Neuronal stem cell (in vitro differentiated cells): ENCODE results near the gene MAP3K20.

Experiments used
- DNase-seq: peaks from one replicate; pipeline ENCODE4 v3.0.0-alpha.2; 2013; ENCODE audit warnings: low spot score
- H2AFZ ChIP-seq: one replicate; pipeline ENCODE4 v1.6.1; 2013; ENCODE audit warnings: mild to moderate bottlenecking, low read length, inconsistent platforms
- H2AK5ac ChIP-seq: 2 replicates; pipeline ENCODE4 v1.6.1; 2013; ENCODE audit warnings: low read depth, mild to moderate bottlenecking, inconsistent platforms, low read length, moderate library complexity, mixed read lengths
- H2BK120ac ChIP-seq: 2 replicates; pipeline ENCODE4 v1.6.1; 2013; ENCODE audit warnings: low read depth, mild to moderate bottlenecking, inconsistent platforms, low read length, moderate library complexity, mixed read lengths
- H2BK12ac ChIP-seq: one replicate; pipeline ENCODE4 v1.6.1; 2013; ENCODE audit warnings: low read length, inconsistent platforms
- H2BK15ac ChIP-seq: 2 replicates; pipeline ENCODE4 v1.6.1; 2013; ENCODE audit warnings: mild to moderate bottlenecking, low read length, inconsistent platforms, mixed read lengths
- H2BK5ac ChIP-seq: one replicate; pipeline ENCODE4 v1.6.1; 2013; ENCODE audit warnings: inconsistent platforms, mild to moderate bottlenecking, low read length, moderate library complexity
- H3K14ac ChIP-seq: one replicate; pipeline ENCODE4 v1.6.1; 2013; ENCODE audit warnings: low read length, inconsistent platforms
- H3K18ac ChIP-seq: 2 replicates; pipeline ENCODE4 v1.6.1; 2013; ENCODE audit warnings: low read length, inconsistent platforms
- H3K23ac ChIP-seq: 2 replicates; pipeline ENCODE4 v1.6.1; 2013; ENCODE audit warnings: low read depth, mild to moderate bottlenecking, mixed read lengths, low read length, inconsistent platforms; ENCODE audit not compliant: poor library complexity
- H3K27ac ChIP-seq: replicated peaks from 3 replicates; pipeline ENCODE4 v1.5.1; 2013; ENCODE audit warnings: low read length, inconsistent platforms
- H3K27me3 ChIP-seq, 3 experiments: 2 replicates each; pipeline ENCODE4 v1.6.1; 2013; ENCODE audit warnings: low read length in 3 of 3, mild to moderate bottlenecking in 2 of 3, inconsistent platforms in 1 of 3, low read depth in 1 of 3, mixed read lengths in 1 of 3, moderate library complexity in 1 of 3; ENCODE audit not compliant: control insufficient read depth in 3 of 3, insufficient read depth in 3 of 3
- H3K36me3 ChIP-seq, 2 donors: replicated peaks in 1 of 2; 2 replicates each; pipeline ENCODE4 v1.6.1; 2013; ENCODE audit warnings: low read length in 2 of 2; ENCODE audit not compliant: control insufficient read depth in 2 of 2, insufficient read depth in 2 of 2
- H3K4ac ChIP-seq: 2 replicates; pipeline ENCODE4 v1.6.1; 2013; ENCODE audit warnings: inconsistent platforms, mild to moderate bottlenecking, low read length, moderate library complexity
- H3K4me1 ChIP-seq, 2 donors: 1 replicate in 1 of 2; 2 replicates in 1 of 2; pipeline ENCODE4 v1.6.1; 2013; ENCODE audit warnings: low read length in 2 of 2, low read depth in 1 of 2; ENCODE audit not compliant: control insufficient read depth in 2 of 2, insufficient read depth in 1 of 2
- H3K4me2 ChIP-seq: one replicate; pipeline ENCODE4 v1.6.1; 2013; ENCODE audit warnings: mild to moderate bottlenecking, low read length, inconsistent platforms; ENCODE audit not compliant: insufficient read depth, poor library complexity, severe bottlenecking
- H3K4me3 ChIP-seq, 2 donors: 2 replicates each; pipeline ENCODE4 v1.5.1; 2013; ENCODE audit warnings: low read length in 2 of 2, mild to moderate bottlenecking in 2 of 2, inconsistent platforms in 1 of 2, moderate library complexity in 1 of 2
- H3K79me1 ChIP-seq: one replicate; pipeline ENCODE4 v1.6.1; 2013; ENCODE audit warnings: low read depth, mild to moderate bottlenecking, inconsistent platforms, low read length, moderate library complexity
- H3K9ac ChIP-seq: one replicate; pipeline ENCODE4 v1.6.1; 2013; ENCODE audit warnings: mild to moderate bottlenecking, low read depth, low read length, inconsistent platforms; ENCODE audit not compliant: poor library complexity
- H3K9me3 ChIP-seq, 2 donors: replicated peaks in 1 of 2; 2 replicates each; pipeline versions ENCODE3 to v1.6.1; 2013; ENCODE audit warnings: low read length in 2 of 2, mild to moderate bottlenecking in 2 of 2, inconsistent platforms in 1 of 2, low read depth in 1 of 2, mixed read lengths in 1 of 2, moderate library complexity in 1 of 2; ENCODE audit not compliant: control insufficient read depth in 2 of 2, insufficient read depth in 1 of 2
- H4K8ac ChIP-seq: one replicate; pipeline ENCODE4 v1.6.1; 2013; ENCODE audit warnings: low read depth, mild to moderate bottlenecking, inconsistent platforms, low read length, moderate library complexity
- H4K91ac ChIP-seq: one replicate; pipeline ENCODE4 v1.6.1; 2013; ENCODE audit warnings: low read length, low read depth, mild to moderate bottlenecking, inconsistent platforms; ENCODE audit not compliant: poor library complexity
- whole genome bisulfite sequencing, 2 donors: extraction: QIAGEN DNeasy Blood & Tissue Kit; methylation state at CpG; one replicate each; pipeline ENCODE4 v1.1.7; 2013; ENCODE audit warnings: missing lambda C conversion rate in 2 of 2, mixed read lengths in 1 of 2; ENCODE audit not compliant: insufficient read length in 2 of 2, insufficient replicate concordance in 1 of 2; ENCODE audit errors: extremely low coverage in 2 of 2; 5-methylcytosine and 5-hydroxymethylcytosine counted together

MAP3K20 gene

GRCh38 chr2:173040729-173041128, 34.9 kb upstream of the MAP3K20 start:
- Histone ChIP-seq H3K4ac (no peak overlapping the region), H3K14ac (no peak overlapping the region), H3K23ac (no peak overlapping the region), H3K18ac (no peak overlapping the region), H4K91ac (no peak overlapping the region), H3K79me1 (no peaks in the 10 kb centered on the region), H2AFZ (no peak overlapping the region), H2BK15ac (no peak overlapping the region), H2BK120ac (no peak overlapping the region), H3K36me3 (no peaks in the 10 kb centered on the region), H2BK12ac (no peak overlapping the region), H3K9ac (no peak overlapping the region), H3K27ac (no peak overlapping the region), H4K8ac (no peak overlapping the region), H3K27me3 (no peaks in the 10 kb centered on the region), H2AK5ac (no peak overlapping the region), H3K4me3 (no peak overlapping the region), H3K9me3 (no peaks in the 10 kb centered on the region), H3K4me2 (no peak overlapping the region), H2BK5ac (no peak overlapping the region), H3K4me1 (peaks cover 0 to 5% of the 10 kb centered on the region in 2 donors)
- no peak for DNase-seq

GRCh38 chr2:173043476-173043875, 32.2 kb upstream of the MAP3K20 start:
- WGBS, 2 donors = no CpG with 5 or more reads among the region's 8 CpGs
- no peak overlapping the region for H3K14ac ChIP-seq
- H3K23ac ChIP-seq = no peak overlapping the region

GRCh38 chr2:173043897-173044519, 31.6 kb upstream of the MAP3K20 start:
- no peak overlapping the region for H3K14ac ChIP-seq
- no peak overlapping the region for H3K18ac ChIP-seq
- H3K27me3 ChIP-seq = no peaks in the 10 kb centered on the region
- DNase-seq = no peak
- H3K23ac ChIP-seq = no peak overlapping the region
- H2AK5ac ChIP-seq = no peak overlapping the region
- no peak overlapping the region for H3K4me3 ChIP-seq
- no peaks in the 10 kb centered on the region for H3K36me3 ChIP-seq
- peaks cover 0 to 2% of the 10 kb centered on the region in 2 donors for H3K4me1 ChIP-seq
- no peak overlapping the region for H2BK120ac ChIP-seq
- H3K9me3 ChIP-seq = no peaks in the 10 kb centered on the region
- no CpG with 5 or more reads among the region's 13 CpGs for WGBS, 2 donors
- no peak overlapping the region for H3K4ac ChIP-seq
- no peak overlapping the region for H3K4me2 ChIP-seq
- H2AFZ ChIP-seq = peak overlapping the region; percentile 41
- no peak overlapping the region for H2BK15ac ChIP-seq
- H4K8ac ChIP-seq = no peak overlapping the region
- no peaks in the 10 kb centered on the region for H3K79me1 ChIP-seq
- no peak overlapping the region for H4K91ac ChIP-seq
- no peak overlapping the region for H3K27ac ChIP-seq
- no peak overlapping the region for H3K9ac ChIP-seq
- H2BK12ac ChIP-seq = no peak overlapping the region
- H2BK5ac ChIP-seq = no peak overlapping the region

More at GRCh38 chr2:173043476-173043875, 32.2 kb upstream of the MAP3K20 start:
- Histone ChIP-seq H3K27ac (no peak overlapping the region), H3K9ac (no peak overlapping the region), H2BK15ac (no peak overlapping the region), H3K27me3 (no peaks in the 10 kb centered on the region), H3K36me3 (no peaks in the 10 kb centered on the region), H2BK120ac (no peak overlapping the region), H3K4ac (no peak overlapping the region), H3K9me3 (no peaks in the 10 kb centered on the region), H2BK5ac (no peak overlapping the region), H4K91ac (no peak overlapping the region), H2AK5ac (no peak overlapping the region), H3K79me1 (no peaks in the 10 kb centered on the region), H3K18ac (peak overlapping the region; percentile 9), H3K4me3 (no peak overlapping the region), H4K8ac (no peak overlapping the region), H2AFZ (peak overlapping the region; percentile 41), H2BK12ac (no peak overlapping the region), H3K4me1 (peaks cover 0 to 2% of the 10 kb centered on the region in 2 donors), H3K4me2 (no peak overlapping the region)
- DNase-seq = no peak

DNA sequence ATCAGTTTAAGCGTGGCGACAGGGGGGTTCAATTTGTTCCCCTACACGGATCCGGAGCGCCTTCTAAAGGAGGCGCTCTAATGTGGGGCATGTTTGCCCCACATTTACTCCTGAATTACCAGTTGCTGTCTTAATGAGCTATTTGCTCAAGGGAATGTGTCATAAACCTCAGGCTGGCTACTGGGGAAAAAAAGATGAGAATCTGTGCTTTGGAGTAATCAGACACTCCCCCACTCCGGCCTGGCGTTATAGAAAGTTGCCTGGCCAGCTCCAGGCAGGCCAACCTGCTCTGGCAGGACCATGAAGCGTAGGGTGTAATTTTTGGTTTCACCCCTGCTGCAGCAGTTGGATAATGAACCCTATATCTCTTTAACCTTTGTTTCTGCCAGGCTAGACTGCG, 31.0 kb upstream of the MAP3K20 start:
- Histone ChIP-seq H3K18ac (no peak overlapping the region), H3K9ac (no peak overlapping the region), H3K27me3 (no peaks in the 10 kb centered on the region), H4K91ac (no peak overlapping the region), H4K8ac (no peak overlapping the region), H2AFZ (no peak overlapping the region), H3K23ac (no peak overlapping the region), H3K36me3 (no peaks in the 10 kb centered on the region), H2BK120ac (no peak overlapping the region), H2AK5ac (no peak overlapping the region), H3K14ac (no peak overlapping the region), H3K9me3 (no peaks in the 10 kb centered on the region), H2BK5ac (no peak overlapping the region), H3K27ac (no peak overlapping the region), H3K4me1 (peaks cover 0 to 2% of the 10 kb centered on the region in 2 donors), H2BK12ac (no peak overlapping the region), H3K4me3 (no peak overlapping the region), H3K4me2 (no peak overlapping the region), H2BK15ac (no peak overlapping the region), H3K79me1 (no peaks in the 10 kb centered on the region), H3K4ac (no peak overlapping the region)
- WGBS, 2 donors = no CpG with 5 or more reads among the region's 10 CpGs
- no peak for DNase-seq
